ENCODE data around the gene FAM111B.

- TF ChIP-seq, protein P1, sequence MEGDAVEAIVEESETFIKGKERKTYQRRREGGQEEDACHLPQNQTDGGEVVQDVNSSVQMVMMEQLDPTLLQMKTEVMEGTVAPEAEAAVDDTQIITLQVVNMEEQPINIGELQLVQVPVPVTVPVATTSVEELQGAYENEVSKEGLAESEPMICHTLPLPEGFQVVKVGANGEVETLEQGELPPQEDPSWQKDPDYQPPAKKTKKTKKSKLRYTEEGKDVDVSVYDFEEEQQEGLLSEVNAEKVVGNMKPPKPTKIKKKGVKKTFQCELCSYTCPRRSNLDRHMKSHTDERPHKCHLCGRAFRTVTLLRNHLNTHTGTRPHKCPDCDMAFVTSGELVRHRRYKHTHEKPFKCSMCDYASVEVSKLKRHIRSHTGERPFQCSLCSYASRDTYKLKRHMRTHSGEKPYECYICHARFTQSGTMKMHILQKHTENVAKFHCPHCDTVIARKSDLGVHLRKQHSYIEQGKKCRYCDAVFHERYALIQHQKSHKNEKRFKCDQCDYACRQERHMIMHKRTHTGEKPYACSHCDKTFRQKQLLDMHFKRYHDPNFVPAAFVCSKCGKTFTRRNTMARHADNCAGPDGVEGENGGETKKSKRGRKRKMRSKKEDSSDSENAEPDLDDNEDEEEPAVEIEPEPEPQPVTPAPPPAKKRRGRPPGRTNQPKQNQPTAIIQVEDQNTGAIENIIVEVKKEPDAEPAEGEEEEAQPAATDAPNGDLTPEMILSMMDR (IDR thresholded peaks at IDR 0.05): no peak
- TF ChIP-seq POLR2A (IDR thresholded peaks at IDR 0.05): no peak
Measured at GRCh38 chr11:59119826-59120225, 12.8 kb downstream of the FAM111B start.
